Measurements from ENCODE around the gene CD34. TPM values are rescaled to one million over a fixed set of nuclear protein-coding genes. Genes with fewer than 3 reads are reported as not detected.

Gene CD34
- total RNA-seq, 4 donors from 2014 or later, result 11.1 to 31.1 (median 17.1) TPM

DNA sequence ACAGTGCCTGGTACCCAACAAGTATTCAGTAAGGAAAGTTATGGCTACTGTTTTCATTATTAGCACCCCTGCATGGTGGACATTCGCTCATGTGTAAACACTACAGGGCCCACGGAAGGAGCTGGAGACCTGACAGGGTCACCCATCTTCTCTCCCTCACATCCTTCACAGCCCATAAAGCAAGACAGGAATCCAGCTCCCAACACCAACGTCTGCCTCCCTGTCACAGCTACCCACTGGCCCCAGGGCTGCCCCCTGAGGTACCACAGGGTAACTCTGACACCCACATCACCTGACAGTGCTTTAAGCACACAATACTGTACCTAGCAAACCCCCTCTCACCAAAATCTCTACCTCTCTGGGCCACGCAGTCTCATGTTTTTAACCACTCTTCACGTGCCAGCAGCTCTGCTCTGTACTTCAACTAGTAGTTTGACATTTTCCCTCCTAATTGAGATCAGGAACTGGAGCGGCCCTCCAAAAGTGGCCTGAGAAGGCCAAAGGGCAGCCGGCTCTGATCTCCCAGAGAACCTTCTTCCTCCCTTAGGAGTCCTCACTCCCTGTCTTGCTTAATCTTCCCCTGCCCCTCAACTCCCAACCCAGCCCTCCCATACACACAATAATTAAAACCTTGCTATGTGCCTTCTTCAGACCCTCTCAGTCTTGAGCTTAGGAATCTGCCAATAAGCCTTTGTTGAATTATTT, 76.8 kb downstream of the CD34 start:
- peak; percentile 47 to 48 for DNase-seq (ENCODE audit: low spot score in 2 of 2)
- WGBS, result 86% methylated on average over 7 of the region's 7 CpGs
- Histone ChIP-seq H3K4me1 (peaks cover 76% of the 10 kb centered on the region), H3K36me3 (peaks cover 12% of the 10 kb centered on the region), H3K27me3 (no peaks in the 10 kb centered on the region), H3K27ac (no peak overlapping the region), H3K4me3 (no peak overlapping the region), H3K9me3 (no peaks in the 10 kb centered on the region)
- no peak for TF ChIP-seq POLR2AphosphoS5 (IDR thresholded peaks at IDR 0.05)
- TF ChIP-seq EP300 (IDR thresholded peaks at IDR 0.05), result no peak
- TF ChIP-seq POLR2A (IDR thresholded peaks at IDR 0.05), result no peak
- no peak for TF ChIP-seq CTCF (IDR thresholded peaks at IDR 0.05)

DNA sequence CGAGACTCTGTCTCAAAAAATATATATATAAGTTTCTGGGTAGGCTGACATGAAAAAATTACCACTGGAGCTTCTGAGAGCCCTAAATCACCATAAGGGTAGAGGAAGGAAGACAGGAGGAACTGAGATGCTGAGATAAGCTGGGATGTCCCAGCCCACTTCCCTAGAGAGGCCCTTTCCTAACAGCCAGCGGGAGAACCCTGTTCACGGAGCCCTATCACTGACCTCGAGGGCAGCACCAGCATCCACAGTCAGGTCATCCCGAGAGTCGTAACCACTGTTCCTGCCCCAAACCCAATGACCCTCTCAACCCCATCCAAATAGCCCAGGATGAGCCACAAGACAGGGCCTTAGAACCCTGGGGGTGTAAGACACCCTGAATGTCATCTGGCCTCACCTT, 77.5 kb downstream of the CD34 start:
- Histone ChIP-seq H3K9me3 (no peaks in the 10 kb centered on the region), H3K36me3 (peaks cover 12% of the 10 kb centered on the region), H3K27ac (no peak overlapping the region), H3K4me1 (peaks cover 76% of the 10 kb centered on the region), H3K4me3 (no peak overlapping the region), H3K27me3 (no peaks in the 10 kb centered on the region)
- WGBS, result 70% methylated on average over 3 of the region's 6 CpGs
- peak; percentile 50 to 55 for DNase-seq (ENCODE audit: low spot score in 2 of 2)
- TF ChIP-seq CTCF (IDR thresholded peaks at IDR 0.05) (no peak), POLR2A (IDR thresholded peaks at IDR 0.05) (no peak), POLR2AphosphoS5 (IDR thresholded peaks at IDR 0.05) (no peak), EP300 (IDR thresholded peaks at IDR 0.05) (no peak)

- 93% methylated on average over 8 of the region's 8 CpGs for WGBS
- Histone ChIP-seq H3K9me3 (no peaks in the 10 kb centered on the region), H3K4me1 (peaks cover 76% of the 10 kb centered on the region), H3K36me3 (peaks cover 12% of the 10 kb centered on the region), H3K4me3 (no peak overlapping the region), H3K27me3 (no peaks in the 10 kb centered on the region), H3K27ac (peak overlapping the region; percentile 64)
- TF ChIP-seq EP300 (IDR thresholded peaks at IDR 0.05), result no peak
- TF ChIP-seq POLR2A (IDR thresholded peaks at IDR 0.05), result no peak
- TF ChIP-seq POLR2AphosphoS5 (IDR thresholded peaks at IDR 0.05), result no peak
- no peak for TF ChIP-seq CTCF (IDR thresholded peaks at IDR 0.05)
- peak; percentile 26 to 49 for DNase-seq (ENCODE audit: low spot score in 2 of 2)
Observed at GRCh38 chr1:207832796-207833195, 78.1 kb downstream of the CD34 start.

GRCh38 chr1:207831517-207832327, 79.2 kb downstream of the CD34 start:
- WGBS, result 43% methylated on average over 8 of the region's 9 CpGs
- Histone ChIP-seq H3K4me3 (no peak overlapping the region), H3K27ac (peak overlapping the region; percentile 64), H3K36me3 (peaks cover 12% of the 10 kb centered on the region), H3K4me1 (peaks cover 78% of the 10 kb centered on the region), H3K9me3 (no peaks in the 10 kb centered on the region), H3K27me3 (no peaks in the 10 kb centered on the region)
- DNase-seq (ENCODE audit: low spot score in 2 of 2), result peak in 1 of 2 donors; percentile 76
- TF ChIP-seq POLR2AphosphoS5 (IDR thresholded peaks at IDR 0.05), result no peak
- no peak for TF ChIP-seq CTCF (IDR thresholded peaks at IDR 0.05)
- TF ChIP-seq EP300 (IDR thresholded peaks at IDR 0.05), result no peak
- no peak for TF ChIP-seq POLR2A (IDR thresholded peaks at IDR 0.05)

Other genes with a start within 250 kb of the CD34 start
- 100 to 1,000 TPM in 2 of 4 donors, 10 to 100 TPM in 2; 89.7 to 259 (median 108) TPM for gene CD46, start 159.1 kb downstream of the CD34 start, total RNA-seq